HG03175 (cell line): Measurements from ENCODE around the gene MYOD1.

Experiments used
- ATAC-seq: cut with Tn5 transposase; IDR thresholded peaks from one replicate; pipeline ENCODE4 v1.9.1; 2021; ENCODE audit warnings: mild to moderate bottlenecking, moderate library complexity; ENCODE audit not compliant: unreplicated experiment

MYOD1 gene

GRCh38 chr11:17769218-17769617 lies 49.8 kb downstream of the MYOD1 start:
- ATAC-seq, result no peak

- no peak for ATAC-seq
These were observed 50.8 kb downstream of the MYOD1 start for GRCh38 chr11:17770048-17770652.

DNA sequence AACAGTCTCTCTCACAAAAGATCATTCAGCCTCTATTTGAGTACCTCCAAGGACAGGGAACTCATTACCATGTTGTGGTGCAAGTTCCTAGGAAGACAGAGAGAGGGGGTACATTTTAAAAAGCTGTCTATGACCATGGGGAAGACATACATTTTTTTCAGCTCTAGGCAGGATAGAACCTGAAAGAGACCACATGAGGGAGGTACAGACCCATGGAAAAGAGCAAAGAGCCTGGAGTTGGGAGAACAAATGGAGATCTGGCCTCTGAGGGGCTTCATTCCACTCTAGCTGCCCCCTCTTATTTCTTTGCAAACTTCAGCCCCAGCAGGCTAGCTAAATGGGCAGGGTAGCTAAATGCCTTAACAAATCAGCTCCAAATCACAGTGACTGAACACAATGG lies 51.5 kb downstream of the MYOD1 start:
- ATAC-seq, result no peak

GRCh38 chr11:17771415-17771814 lies 52.0 kb downstream of the MYOD1 start:
- no peak for ATAC-seq
